ENCODE results near the gene WDR91. TPM values are rescaled to one million over a fixed set of nuclear protein-coding genes. Genes with fewer than 3 reads are reported as not detected.

The WDR91 gene
- total RNA-seq, 2 experiments from 2014 or later: 12.9 to 13.1 TPM

DNA sequence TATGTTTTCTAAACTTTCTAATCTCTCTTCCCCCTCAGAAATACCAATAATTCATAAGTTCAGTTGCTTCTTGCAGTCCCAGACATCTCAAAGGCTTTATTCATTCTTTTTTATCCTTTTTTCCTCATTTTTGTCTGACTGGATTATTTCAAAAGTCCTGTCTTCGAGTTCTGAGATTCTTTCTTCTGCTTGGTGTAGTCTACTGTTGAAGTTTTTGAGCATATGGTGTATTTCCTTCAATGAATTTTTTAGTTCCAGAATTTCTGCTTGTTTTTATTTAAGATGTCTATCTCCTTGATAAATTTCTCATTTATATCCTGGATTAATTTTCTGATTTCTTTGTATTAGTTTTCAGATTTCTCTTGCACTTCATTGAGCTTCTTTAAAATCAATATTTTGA, 55.0 kb downstream of the WDR91 start:
- no peaks in the 10 kb centered on the region for H3K27me3 Mint-ChIP-seq
- peaks cover 88% of the 10 kb centered on the region for H3K36me3 Mint-ChIP-seq (ENCODE audit: low read depth)
- no peak for DNase-seq
- H3K9me3 Mint-ChIP-seq: peaks cover 40% of the 10 kb centered on the region
- peaks cover 58% of the 10 kb centered on the region for H3K4me1 Mint-ChIP-seq (ENCODE audit: low read depth)
- ChIA-PET CTCF (interaction anchor here (1.3 to 3.1 kb wide), 2 partner anchors 12 to 523 kb away, joined by 4 to 18 read pairs; no protein-coding TSS in a partner anchor), POLR2A (interaction anchor here (0.7 to 1.1 kb wide), 2 partner anchors 9 to 170 kb away, joined by 3 read pairs; partner anchors contain the start of gene AGBL3)
- TF ChIP-seq CTCF (IDR thresholded peaks at IDR 0.05): no peak
- H3K4me3 Mint-ChIP-seq: no peak overlapping the region
- ATAC-seq: no peak
- H3K27ac Mint-ChIP-seq: no peak overlapping the region
- intact Hi-C loops (cut with micrococcal nuclease): no loop called here

GRCh38 chr7:135154734-135155133, 56.6 kb downstream of the WDR91 start:
- peaks cover 40% of the 10 kb centered on the region for H3K9me3 Mint-ChIP-seq
- no peak overlapping the region for H3K27ac Mint-ChIP-seq
- POLR2A ChIA-PET: interaction anchor here (1.3 kb wide), 1 partner anchor 11 kb away, joined by 3 read pairs; no protein-coding TSS in a partner anchor
- intact Hi-C loops (cut with micrococcal nuclease): no loop called here
- no peak for DNase-seq
- peaks cover 57% of the 10 kb centered on the region for H3K4me1 Mint-ChIP-seq (ENCODE audit: low read depth)
- no peaks in the 10 kb centered on the region for H3K27me3 Mint-ChIP-seq
- peaks cover 86% of the 10 kb centered on the region for H3K36me3 Mint-ChIP-seq (ENCODE audit: low read depth)
- CTCF ChIA-PET: interaction anchor here (1.0 to 1.2 kb wide), 2 partner anchors 14 to 168 kb away, joined by 3 to 4 read pairs; no protein-coding TSS in a partner anchor
- no peak overlapping the region for H3K4me3 Mint-ChIP-seq
- TF ChIP-seq CTCF (IDR thresholded peaks at IDR 0.05): no peak
- ATAC-seq: no peak

- Mint-ChIP-seq H3K27ac (no peak overlapping the region), H3K9me3 (peaks cover 40% of the 10 kb centered on the region), H3K4me3 (no peak overlapping the region), H3K4me1 (ENCODE audit: low read depth) (peaks cover 57% of the 10 kb centered on the region), H3K27me3 (no peaks in the 10 kb centered on the region), H3K36me3 (ENCODE audit: low read depth) (peaks cover 71% of the 10 kb centered on the region)
- no peak for TF ChIP-seq CTCF (IDR thresholded peaks at IDR 0.05)
- ATAC-seq: no peak
- ChIA-PET POLR2A (interaction anchor here (1.2 to 9.5 kb wide), 2 partner anchors 13 to 166 kb away, joined by 3 to 204 read pairs; partner anchors contain the start of genes AGBL3 and CYREN), CTCF (no interaction called here)
- intact Hi-C loops (cut with micrococcal nuclease): no loop called here
- no peak for DNase-seq
Observed at GRCh38 chr7:135152442-135152841, 58.9 kb downstream of the WDR91 start.

GRCh38 chr7:135151533-135151932, 59.8 kb downstream of the WDR91 start:
- DNase-seq (no peak), ATAC-seq (no peak)
- no peak for TF ChIP-seq CTCF (IDR thresholded peaks at IDR 0.05)
- ChIA-PET POLR2A (interaction anchor here (0.6 to 9.5 kb wide), 4 partner anchors 14 to 506 kb away, joined by 3 to 204 read pairs (median 4); partner anchors contain the start of genes AGBL3 and CYREN), CTCF (interaction anchor here (1.3 to 2.5 kb wide), 4 partner anchors 16 to 164 kb away, joined by 4 to 8 read pairs (median 6); partner anchors contain the start of gene CYREN)
- Mint-ChIP-seq H3K9me3 (peaks cover 34% of the 10 kb centered on the region), H3K4me3 (no peak overlapping the region), H3K36me3 (ENCODE audit: low read depth) (peaks cover 62% of the 10 kb centered on the region), H3K27ac (peak overlapping the region; percentile 37), H3K4me1 (ENCODE audit: low read depth) (peaks cover 62% of the 10 kb centered on the region), H3K27me3 (no peaks in the 10 kb centered on the region)
- intact Hi-C loops (cut with micrococcal nuclease): no loop called here

GRCh38 chr7:135151132-135151531, 60.2 kb downstream of the WDR91 start:
- ATAC-seq (no peak), DNase-seq (no peak)
- intact Hi-C loops (cut with micrococcal nuclease): no loop called here
- Mint-ChIP-seq H3K27me3 (no peaks in the 10 kb centered on the region), H3K4me3 (no peak overlapping the region), H3K4me1 (ENCODE audit: low read depth) (peaks cover 66% of the 10 kb centered on the region), H3K36me3 (ENCODE audit: low read depth) (peaks cover 58% of the 10 kb centered on the region), H3K9me3 (peaks cover 30% of the 10 kb centered on the region), H3K27ac (peak overlapping the region; percentile 37)
- ChIA-PET CTCF (interaction anchor here (1.3 to 2.5 kb wide), 4 partner anchors 17 to 164 kb away, joined by 4 to 8 read pairs (median 6); partner anchors contain the start of gene CYREN), POLR2A (interaction anchor here (0.6 to 9.5 kb wide), 5 partner anchors 15 to 506 kb away, joined by 3 to 204 read pairs (median 3); partner anchors contain the start of genes AGBL3 and CYREN)
- no peak for TF ChIP-seq CTCF (IDR thresholded peaks at IDR 0.05)

Measured in activated CD8-positive, alpha-beta T cell treated with anti-CD3 and anti-CD28 coated beads for 36 hours (primary cell).